Chondrocyte (in vitro differentiated cells): Measurements from ENCODE around the gene EPHA1. TPM values are rescaled to one million over a fixed set of nuclear protein-coding genes. Genes with fewer than 3 reads are reported as not detected.

ENCODE experiments used
- DNase-seq: peaks from one replicate; pipeline ENCODE4 v3.0.0; 2021; ENCODE audit warnings: mixed read lengths, low spot score
- H3K27ac Mint-ChIP-seq: one replicate; pipeline ENCODE4 v1.8.0; 2021; ENCODE audit warnings: mild to moderate bottlenecking, moderate library complexity, mixed read lengths; ENCODE audit not compliant: unreplicated experiment
- H3K27me3 Mint-ChIP-seq: 2 replicates; pipeline ENCODE4 v1.8.0; 2021; ENCODE audit warnings: low read depth, mixed read lengths
- H3K36me3 Mint-ChIP-seq: 2 replicates; pipeline ENCODE4 v1.8.0; 2021; ENCODE audit warnings: low read depth, mixed read lengths
- H3K4me1 Mint-ChIP-seq: 2 replicates; pipeline ENCODE4 v1.8.0; 2021; ENCODE audit warnings: low read depth, mild to moderate bottlenecking, mixed read lengths
- H3K4me3 Mint-ChIP-seq: one replicate; pipeline ENCODE4 v1.8.0; 2021; ENCODE audit warnings: mild to moderate bottlenecking, moderate library complexity, mixed read lengths; ENCODE audit not compliant: unreplicated experiment
- H3K9me3 Mint-ChIP-seq: 2 replicates; pipeline ENCODE4 v1.8.0; 2021; ENCODE audit warnings: low read depth, mixed read lengths
- CTCF ChIP-seq: fragments of 200-600 bp; sonication (generic); IDR thresholded peaks from 2 replicates; pipeline ENCODE4 v1.5.0; 2021; ENCODE audit warnings: antibody characterized with exemption, mild to moderate bottlenecking, moderate library complexity
- total RNA-seq: library from RNA; stranded (reverse); gene quantifications from 3 replicates; pipeline ENCODE4 v1.2.1, GENCODE V29; 2021

Gene EPHA1
- total RNA-seq, 1 donor from 2014 or later, result not detected

- H3K9me3 Mint-ChIP-seq, result no peaks in the 10 kb centered on the region
- no peak for TF ChIP-seq CTCF
- H3K27ac Mint-ChIP-seq, result peak overlapping the region; percentile 50
- peaks cover 31% of the 10 kb centered on the region for H3K36me3 Mint-ChIP-seq
- peaks cover 49% of the 10 kb centered on the region for H3K4me1 Mint-ChIP-seq
- peak overlapping the region; percentile 6 for H3K4me3 Mint-ChIP-seq
- no peak for DNase-seq
- no peaks in the 10 kb centered on the region for H3K27me3 Mint-ChIP-seq
These were observed 18.4 kb downstream of the EPHA1 start for GRCh38 chr7:143390104-143390772.

- H3K4me3 Mint-ChIP-seq, result peak overlapping the region; percentile 6
- H3K4me1 Mint-ChIP-seq, result peaks cover 49% of the 10 kb centered on the region
- DNase-seq, result no peak
- no peaks in the 10 kb centered on the region for H3K27me3 Mint-ChIP-seq
- H3K27ac Mint-ChIP-seq, result peak overlapping the region; percentile 50
- no peaks in the 10 kb centered on the region for H3K9me3 Mint-ChIP-seq
- H3K36me3 Mint-ChIP-seq, result peaks cover 31% of the 10 kb centered on the region
- TF ChIP-seq CTCF, result peak; percentile 12
These were observed 19.1 kb downstream of the EPHA1 start for GRCh38 chr7:143389316-143390103.

GRCh38 chr7:143388491-143389101, 20.1 kb downstream of the EPHA1 start:
- Mint-ChIP-seq H3K9me3 (no peaks in the 10 kb centered on the region), H3K4me1 (peaks cover 49% of the 10 kb centered on the region), H3K27ac (no peak overlapping the region), H3K4me3 (no peak overlapping the region), H3K36me3 (peaks cover 31% of the 10 kb centered on the region), H3K27me3 (no peaks in the 10 kb centered on the region)
- DNase-seq, result peak; percentile 89
- no peak for TF ChIP-seq CTCF

- no peak for DNase-seq
- H3K36me3 Mint-ChIP-seq, result peaks cover 32% of the 10 kb centered on the region
- H3K27ac Mint-ChIP-seq, result no peak overlapping the region
- H3K4me3 Mint-ChIP-seq, result no peak overlapping the region
- TF ChIP-seq CTCF, result no peak
- H3K4me1 Mint-ChIP-seq, result peaks cover 47% of the 10 kb centered on the region
- H3K27me3 Mint-ChIP-seq, result no peaks in the 10 kb centered on the region
- no peaks in the 10 kb centered on the region for H3K9me3 Mint-ChIP-seq
These were observed 20.6 kb downstream of the EPHA1 start for GRCh38 chr7:143388051-143388450.
